Adrenal gland (tissue), 12 donors: ENCODE results near the gene QPCT. TPM values are rescaled to one million over a fixed set of nuclear protein-coding genes. Genes with fewer than 3 reads are reported as not detected.

Experiments
- DNase-seq, 7 donors: peaks; one replicate each; pipeline ENCODE4 v3.0.0-alpha.2; 2019 to 2020
- H3K27ac ChIP-seq, 5 donors: fragments of 200-600 bp; sonication (generic) in 4 of 5; 1 replicate in 3 of 5; 2 replicates in 2 of 5; pipeline versions ENCODE4 v1.5.1 to v1.8.0; 2016 to 2020; ENCODE audit warnings: mild to moderate bottlenecking in 1 of 5
- H3K27me3 ChIP-seq: fragments of 200-600 bp; 2 replicates; pipeline ENCODE4 v1.8.0; 2021
- H3K36me3 ChIP-seq, 2 donors: fragments of 200-600 bp; replicated peaks in 1 of 2; 1 replicate in 1 of 2; 2 replicates in 1 of 2; pipeline versions ENCODE4 v1.5.1 to v1.8.0; 2018 to 2022
- H3K4me1 ChIP-seq, 2 donors: fragments of 200-600 bp; replicated peaks in 1 of 2; 1 replicate in 1 of 2; 2 replicates in 1 of 2; pipeline versions ENCODE4 v1.5.1 to v1.8.0; 2018 to 2021
- H3K4me3 ChIP-seq, 4 donors: fragments of 200-600 bp; sonication (generic) in 3 of 4; one replicate each; pipeline ENCODE4 v1.5.1; 2016 to 2018
- H3K9me3 ChIP-seq, 3 donors: fragments of 200-600 bp; sonication (generic) in 1 of 3; replicated peaks in 1 of 3; 1 replicate in 2 of 3; 2 replicates in 1 of 3; pipeline versions ENCODE4 v1.5.1 to v1.8.0; 2016 to 2021
- CTCF ChIP-seq, 6 experiments: fragments of 450-650 bp in 4 of 6; fragments of 200-600 bp in 2 of 6; sonication (generic) in 1 of 6; IDR thresholded peaks; 1 replicate in 5 of 6; 2 replicates in 1 of 6; pipeline versions ENCODE4 v1.5.1 to v1.8.0; 2016 to 2021; ENCODE audit warnings: antibody characterized with exemption in 6 of 6, mild to moderate bottlenecking in 2 of 6, moderate library complexity in 1 of 6
- POLR2A ChIP-seq, 2 donors: fragments of 450-650 bp; IDR thresholded peaks; one replicate each; pipeline ENCODE4 v1.6.1; 2017; ENCODE audit warnings: antibody characterized with exemption in 2 of 2, mild to moderate bottlenecking in 2 of 2, moderate library complexity in 1 of 2
- WGBS, 4 donors: extraction: QIAGEN DNeasy Blood & Tissue Kit in 2 of 4; methylation state at CpG; one replicate each; pipeline versions ENCODE4 v1.1.5 to v1.1.7; 2013 to 2017; 5-methylcytosine and 5-hydroxymethylcytosine counted together
- intact Hi-C, 2 donors: fragments of 100-400 bp; cut with DNase I; formaldehyde crosslinking; loops; one replicate each; pipeline versions ENCODE4 v1.14.1 to v1.15.0; 2022 to 2023
- polyA plus RNA-seq, 3 donors: library from polyadenylated mRNA; stranded (reverse); fragments of 200-250 nt in 2 of 3; fragments of 350-450 nt in 1 of 3; fragmentation: Illumina TruSeq in 1 of 3; extraction: RNeasy Lipid Tissue Mini Kit (QIAGEN cat#74804) in 1 of 3; gene quantifications; one replicate each; pipeline ENCODE4 v1.2.3, GENCODE V29; 2013 to 2014
- total RNA-seq, 9 donors: library from RNA; depleted of rRNA in 4 of 9; stranded (reverse); fragments of >200 nt in 4 of 9; fragments of 120-200 nt in 1 of 9; fragmentation: NEBNext Ultra II Directional in 1 of 9; extraction: Animal tissue kit (Norgen Biotek cat#: 25700) in 1 of 9; gene quantifications; one replicate each; pipeline versions ENCODE4 v1.1.0 to v1.2.4, GENCODE V29; 2013 to 2023
- donor health status: healthy with polysubstance abuse.
- donor health status: Bipolar disorder and iron deficiency.
- donor health status: DM: yes; HTN: yes; CAD: no.
- donor health status: DM: no; HTN: no; CAD: no.
- donor health status: DM: no; HTN: no; CAD: no.
- donor health status: DM: yes; HTN: yes; CAD: no.

Gene QPCT
- total and polyA plus RNA-seq, 12 donors, result 30.6 to 746 (median 192) TPM

DNA sequence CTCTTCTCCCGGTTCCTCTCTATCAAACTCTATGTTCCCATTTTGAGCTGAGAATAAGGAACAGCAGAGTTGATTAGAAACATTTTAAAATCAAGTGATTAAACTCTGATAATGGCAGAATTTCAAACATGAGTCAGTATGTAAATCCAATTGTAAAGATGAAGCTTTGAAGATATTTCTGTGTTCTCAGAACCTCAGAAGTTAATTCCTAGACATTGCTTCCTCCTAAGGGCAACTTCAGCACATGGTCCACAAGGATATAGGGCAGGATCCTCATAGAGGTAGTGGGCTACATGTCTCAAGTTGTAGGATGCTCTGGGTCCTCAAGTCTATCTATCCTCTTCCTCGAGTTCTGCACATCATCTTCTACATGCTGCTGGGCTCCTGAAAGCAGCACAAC, 46.3 kb downstream of the QPCT start:
- DNase-seq, result no peak
- Histone ChIP-seq H3K4me1 (peaks cover 0 to 20% of the 10 kb centered on the region in 2 donors), H3K27me3 (no peaks in the 10 kb centered on the region), H3K36me3 (no peaks in the 10 kb centered on the region), H3K4me3 (no peak overlapping the region), H3K27ac (peak overlapping the region in 1 of 5 donors; percentile 39), H3K9me3 (no peaks in the 10 kb centered on the region)
- intact Hi-C loops, result loop anchor here in 1 of 2 donors (5.0 kb wide), 1 partner anchor 487 kb away; no protein-coding TSS in a partner anchor
- WGBS, 4 donors, result 79 to 86% (median 84%) methylated on average over 2 of the region's 2 CpGs
- TF ChIP-seq CTCF (IDR thresholded peaks at IDR 0.05) (no peak), POLR2A (IDR thresholded peaks at IDR 0.05) (no peak)

DNA sequence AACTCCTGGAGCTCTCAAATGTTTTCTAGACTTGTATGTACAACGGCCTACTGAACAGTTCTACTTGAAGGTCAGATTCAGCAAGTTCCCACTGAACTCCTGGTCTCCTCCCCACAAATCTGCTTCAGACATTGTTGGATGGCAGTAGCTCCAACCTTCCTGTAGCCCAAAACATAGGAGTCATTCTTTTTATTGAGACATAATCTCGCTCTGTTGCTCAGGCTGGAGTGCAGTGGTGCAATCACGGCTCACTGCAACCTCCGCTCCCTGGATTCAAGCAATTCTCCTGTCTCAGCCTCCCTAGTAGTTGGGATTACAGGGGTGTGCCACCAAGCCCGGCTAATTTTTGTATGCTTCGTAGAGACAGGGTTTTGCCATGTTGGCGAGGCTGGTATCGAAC, 47.3 kb downstream of the QPCT start:
- Histone ChIP-seq H3K27me3 (no peaks in the 10 kb centered on the region), H3K9me3 (no peaks in the 10 kb centered on the region), H3K36me3 (no peaks in the 10 kb centered on the region), H3K4me1 (peaks cover 0 to 20% of the 10 kb centered on the region in 2 donors), H3K4me3 (no peak overlapping the region), H3K27ac (no peak overlapping the region)
- intact Hi-C loops, result loop anchor here in 1 of 2 donors (5.0 kb wide), 1 partner anchor 486 kb away; no protein-coding TSS in a partner anchor
- TF ChIP-seq POLR2A (IDR thresholded peaks at IDR 0.05) (no peak), CTCF (IDR thresholded peaks at IDR 0.05) (no peak)
- WGBS, 4 donors, result 93 to 98% (median 97%) methylated on average over 8 of the region's 8 CpGs
- DNase-seq, result no peak

GRCh38 chr2:37392428-37392827, 48.0 kb downstream of the QPCT start:
- whole genome bisulfite sequencing, 4 donors, result 93 to 96% (median 95%) methylated on average over 2 of the region's 2 CpGs
- Histone ChIP-seq H3K4me3 (no peak overlapping the region), H3K4me1 (peaks cover 0 to 20% of the 10 kb centered on the region in 2 donors), H3K27me3 (no peaks in the 10 kb centered on the region), H3K27ac (no peak overlapping the region), H3K36me3 (no peaks in the 10 kb centered on the region), H3K9me3 (no peaks in the 10 kb centered on the region)
- DNase-seq, result no peak
- TF ChIP-seq POLR2A (IDR thresholded peaks at IDR 0.05) (no peak), CTCF (IDR thresholded peaks at IDR 0.05) (no peak)
- intact Hi-C loops, result loop anchor here in 1 of 2 donors (5.0 kb wide), 1 partner anchor 485 kb away; no protein-coding TSS in a partner anchor

- peak overlapping the region in 1 of 5 donors; percentile 64 for H3K27ac ChIP-seq
- no peaks in the 10 kb centered on the region for H3K36me3 ChIP-seq
- no peak overlapping the region for H3K4me3 ChIP-seq
- H3K9me3 ChIP-seq, result no peaks in the 10 kb centered on the region
- H3K27me3 ChIP-seq, result no peaks in the 10 kb centered on the region
- intact Hi-C loops, result loop anchor here in 1 of 2 donors (5.0 kb wide), 1 partner anchor 483 kb away; no protein-coding TSS in a partner anchor
- H3K4me1 ChIP-seq, result peaks cover 0 to 20% of the 10 kb centered on the region in 2 donors
- no peak for DNase-seq
- WGBS, 4 donors, result 81 to 93% (median 91%) methylated on average over 1 of the region's 1 CpG
- TF ChIP-seq CTCF (IDR thresholded peaks at IDR 0.05) (no peak), POLR2A (IDR thresholded peaks at IDR 0.05) (no peak)
Measured at GRCh38 chr2:37394263-37394662, 49.8 kb downstream of the QPCT start.
